Measurements from ENCODE around the gene CREB5.

DNA sequence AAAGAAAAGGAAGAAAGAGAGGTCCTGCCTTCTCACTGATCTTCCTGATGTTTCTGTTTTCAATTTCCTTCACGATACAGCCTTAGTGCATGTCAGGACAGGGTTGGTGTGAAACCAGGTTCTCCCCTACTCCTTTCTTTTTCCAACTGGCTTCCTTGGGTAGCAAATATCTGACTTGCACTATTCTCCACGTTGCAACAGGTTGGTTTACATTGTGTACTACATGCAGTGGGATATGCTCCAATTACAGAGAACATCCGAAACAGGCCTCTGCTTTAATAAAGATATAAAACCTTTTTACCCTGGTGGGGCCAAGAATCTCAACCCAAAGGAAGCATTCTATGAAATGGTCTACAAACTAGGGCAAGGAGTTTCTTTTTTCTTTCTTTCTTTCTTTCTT lies 16.9 kb upstream of the CREB5 start:
- TF ChIP-seq, protein P1, sequence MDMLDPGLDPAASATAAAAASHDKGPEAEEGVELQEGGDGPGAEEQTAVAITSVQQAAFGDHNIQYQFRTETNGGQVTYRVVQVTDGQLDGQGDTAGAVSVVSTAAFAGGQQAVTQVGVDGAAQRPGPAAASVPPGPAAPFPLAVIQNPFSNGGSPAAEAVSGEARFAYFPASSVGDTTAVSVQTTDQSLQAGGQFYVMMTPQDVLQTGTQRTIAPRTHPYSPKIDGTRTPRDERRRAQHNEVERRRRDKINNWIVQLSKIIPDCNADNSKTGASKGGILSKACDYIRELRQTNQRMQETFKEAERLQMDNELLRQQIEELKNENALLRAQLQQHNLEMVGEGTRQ (CRISPR knock-in tag; IDR thresholded peaks at IDR 0.05): no peak
- TF ChIP-seq RELA (CRISPR knock-in tag; IDR thresholded peaks at IDR 0.05; ENCODE audit: borderline replicate concordance) (no peak), NFE2L1 (CRISPR knock-in tag; IDR thresholded peaks at IDR 0.05) (no peak)
- TF ChIP-seq, protein P2, sequence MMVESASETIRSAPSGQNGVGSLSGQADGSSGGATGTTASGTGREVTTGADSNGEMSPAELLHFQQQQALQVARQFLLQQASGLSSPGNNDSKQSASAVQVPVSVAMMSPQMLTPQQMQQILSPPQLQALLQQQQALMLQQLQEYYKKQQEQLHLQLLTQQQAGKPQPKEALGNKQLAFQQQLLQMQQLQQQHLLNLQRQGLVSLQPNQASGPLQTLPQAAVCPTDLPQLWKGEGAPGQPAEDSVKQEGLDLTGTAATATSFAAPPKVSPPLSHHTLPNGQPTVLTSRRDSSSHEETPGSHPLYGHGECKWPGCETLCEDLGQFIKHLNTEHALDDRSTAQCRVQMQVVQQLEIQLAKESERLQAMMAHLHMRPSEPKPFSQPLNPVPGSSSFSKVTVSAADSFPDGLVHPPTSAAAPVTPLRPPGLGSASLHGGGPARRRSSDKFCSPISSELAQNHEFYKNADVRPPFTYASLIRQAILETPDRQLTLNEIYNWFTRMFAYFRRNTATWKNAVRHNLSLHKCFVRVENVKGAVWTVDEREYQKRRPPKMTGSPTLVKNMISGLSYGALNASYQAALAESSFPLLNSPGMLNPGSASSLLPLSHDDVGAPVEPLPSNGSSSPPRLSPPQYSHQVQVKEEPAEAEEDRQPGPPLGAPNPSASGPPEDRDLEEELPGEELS (CRISPR knock-in tag; IDR thresholded peaks at IDR 0.05): no peak
